ENCODE data around the gene OR4K14.

- TF ChIP-seq CTCF (IDR thresholded peaks at IDR 0.05) (no peak), POLR2AphosphoS5 (IDR thresholded peaks at IDR 0.05) (no peak), POLR2A (IDR thresholded peaks at IDR 0.05) (no peak), EP300 (IDR thresholded peaks at IDR 0.05; ENCODE audit: low read depth) (no peak)
Measured at GRCh38 chr14:20035449-20035848, 16.3 kb upstream of the OR4K14 start.
